Measurements from ENCODE around the gene ZNF516. TPM values are rescaled to one million over a fixed set of nuclear protein-coding genes. Genes with fewer than 3 reads are reported as not detected.

The ZNF516 gene
- total RNA-seq, 1 donor from 2014 or later: 192 TPM

DNA sequence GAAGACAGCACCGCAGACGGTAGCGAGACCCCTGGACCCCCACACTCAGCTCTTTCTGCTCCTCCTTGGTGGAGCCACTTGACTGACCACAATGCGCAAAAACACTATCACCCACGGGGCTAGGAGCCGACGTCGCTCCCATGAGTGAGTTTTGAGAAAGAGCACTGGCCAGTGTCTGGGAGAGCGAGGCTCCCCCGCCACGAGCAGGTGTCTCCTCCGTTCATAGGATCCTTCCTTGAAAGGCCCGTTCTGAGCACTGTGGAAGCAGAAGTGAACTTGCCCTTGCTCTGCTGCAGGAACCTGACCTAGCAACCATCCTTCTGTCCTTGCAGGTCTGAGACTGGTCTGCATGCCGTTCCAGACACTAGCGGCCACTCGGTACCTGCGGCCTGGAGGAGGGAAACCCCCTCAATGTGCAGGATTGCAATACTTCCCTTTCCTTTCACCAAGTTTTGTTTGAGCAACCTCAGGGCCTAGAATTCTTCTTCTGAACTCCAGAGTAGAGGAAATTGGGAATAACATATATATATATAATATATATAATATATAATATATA, 12.9 kb upstream of the ZNF516 start:
- Mint-ChIP-seq H3K36me3 (ENCODE audit: unreplicated experiment) (peaks cover 8% of the 10 kb centered on the region), H3K4me1 (ENCODE audit: low read depth, unreplicated experiment) (no peaks in the 10 kb centered on the region)
- DNase-seq: no peak

DNA sequence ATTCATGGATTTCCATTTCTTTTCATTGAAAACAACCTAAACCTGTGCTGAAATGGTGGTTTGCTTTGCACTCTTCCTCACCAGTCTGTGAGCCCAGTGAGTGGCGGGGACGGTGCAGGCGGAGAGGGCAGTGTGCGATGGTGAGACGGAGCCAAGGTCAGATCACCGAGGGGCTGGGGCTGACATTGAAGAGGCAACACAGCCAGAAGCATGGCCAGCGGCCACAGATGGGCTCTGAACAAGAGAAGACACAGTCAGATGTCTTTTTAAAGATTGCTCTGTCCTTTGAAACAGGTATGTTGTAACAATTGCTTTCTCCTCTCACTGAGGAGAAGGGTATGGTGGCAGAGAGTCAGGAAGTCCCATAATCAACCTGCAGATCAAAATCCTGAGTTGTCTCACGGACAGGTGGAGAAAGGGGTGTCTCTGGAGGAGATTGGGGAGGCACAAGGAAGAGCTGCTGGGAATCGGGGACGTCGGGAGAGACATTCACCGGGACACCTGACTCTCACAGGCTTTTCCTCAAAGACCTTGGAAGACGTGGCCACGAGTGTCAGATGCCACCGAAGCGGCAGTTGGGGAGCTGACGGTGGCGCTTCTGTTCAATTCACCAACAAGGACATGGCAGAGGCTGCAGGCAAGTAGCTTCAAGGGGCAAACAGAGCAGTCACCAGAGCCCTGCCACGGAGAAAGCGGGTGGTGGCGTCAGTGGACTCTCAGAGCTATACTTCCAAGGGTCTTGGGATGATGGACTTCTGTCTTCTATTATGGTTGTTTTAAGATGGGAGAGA, 12.1 kb upstream of the ZNF516 start:
- TF ChIP-seq, protein P1, sequence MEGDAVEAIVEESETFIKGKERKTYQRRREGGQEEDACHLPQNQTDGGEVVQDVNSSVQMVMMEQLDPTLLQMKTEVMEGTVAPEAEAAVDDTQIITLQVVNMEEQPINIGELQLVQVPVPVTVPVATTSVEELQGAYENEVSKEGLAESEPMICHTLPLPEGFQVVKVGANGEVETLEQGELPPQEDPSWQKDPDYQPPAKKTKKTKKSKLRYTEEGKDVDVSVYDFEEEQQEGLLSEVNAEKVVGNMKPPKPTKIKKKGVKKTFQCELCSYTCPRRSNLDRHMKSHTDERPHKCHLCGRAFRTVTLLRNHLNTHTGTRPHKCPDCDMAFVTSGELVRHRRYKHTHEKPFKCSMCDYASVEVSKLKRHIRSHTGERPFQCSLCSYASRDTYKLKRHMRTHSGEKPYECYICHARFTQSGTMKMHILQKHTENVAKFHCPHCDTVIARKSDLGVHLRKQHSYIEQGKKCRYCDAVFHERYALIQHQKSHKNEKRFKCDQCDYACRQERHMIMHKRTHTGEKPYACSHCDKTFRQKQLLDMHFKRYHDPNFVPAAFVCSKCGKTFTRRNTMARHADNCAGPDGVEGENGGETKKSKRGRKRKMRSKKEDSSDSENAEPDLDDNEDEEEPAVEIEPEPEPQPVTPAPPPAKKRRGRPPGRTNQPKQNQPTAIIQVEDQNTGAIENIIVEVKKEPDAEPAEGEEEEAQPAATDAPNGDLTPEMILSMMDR (IDR thresholded peaks at IDR 0.05; ENCODE audit: partially characterized antibody, unreplicated experiment): no peak
- H3K4me3 Mint-ChIP-seq (ENCODE audit: unreplicated experiment): no peak overlapping the region
- peaks cover 8% of the 10 kb centered on the region for H3K36me3 Mint-ChIP-seq (ENCODE audit: unreplicated experiment)
- no peaks in the 10 kb centered on the region for H3K4me1 Mint-ChIP-seq (ENCODE audit: low read depth, unreplicated experiment)
- DNase-seq: no peak
- H3K27ac Mint-ChIP-seq (ENCODE audit: unreplicated experiment): no peak overlapping the region
- H3K9me3 Mint-ChIP-seq (ENCODE audit: unreplicated experiment): peaks cover 3% of the 10 kb centered on the region
- no peaks in the 10 kb centered on the region for H3K27me3 Mint-ChIP-seq (ENCODE audit: unreplicated experiment)

More for the DNA sequence above, 12.9 kb upstream of the ZNF516 start:
- Mint-ChIP-seq H3K27me3 (ENCODE audit: unreplicated experiment) (no peaks in the 10 kb centered on the region), H3K9me3 (ENCODE audit: unreplicated experiment) (peaks cover 3% of the 10 kb centered on the region), H3K4me3 (ENCODE audit: unreplicated experiment) (no peak overlapping the region), H3K27ac (ENCODE audit: unreplicated experiment) (no peak overlapping the region)
- TF ChIP-seq, protein P1 (IDR thresholded peaks at IDR 0.05; ENCODE audit: partially characterized antibody, unreplicated experiment): no peak

DNA sequence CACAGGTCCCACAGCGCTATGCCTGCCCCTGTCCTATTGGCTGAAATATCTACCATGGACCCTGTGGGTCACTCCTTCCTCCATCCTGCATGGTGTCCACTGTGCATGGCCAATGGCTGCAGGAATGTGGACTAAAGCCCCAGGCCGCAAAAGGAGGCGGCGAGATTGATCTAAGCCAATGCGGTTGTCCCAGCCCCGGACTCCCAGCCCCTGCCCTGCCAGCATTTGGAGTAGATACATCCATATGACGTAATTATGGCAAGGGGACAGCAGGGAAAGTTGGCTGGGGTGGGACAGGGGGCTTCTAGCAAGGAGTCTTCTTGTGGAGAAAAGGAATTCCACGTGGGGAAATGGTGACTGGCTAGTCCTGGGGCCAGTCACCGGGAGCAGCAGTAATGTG, 11.4 kb upstream of the ZNF516 start:
- TF ChIP-seq, protein P1 (IDR thresholded peaks at IDR 0.05; ENCODE audit: partially characterized antibody, unreplicated experiment): no peak
- no peak overlapping the region for H3K27ac Mint-ChIP-seq (ENCODE audit: unreplicated experiment)
- no peak overlapping the region for H3K4me3 Mint-ChIP-seq (ENCODE audit: unreplicated experiment)
- no peaks in the 10 kb centered on the region for H3K4me1 Mint-ChIP-seq (ENCODE audit: low read depth, unreplicated experiment)
- DNase-seq: no peak
- no peaks in the 10 kb centered on the region for H3K27me3 Mint-ChIP-seq (ENCODE audit: unreplicated experiment)
- H3K9me3 Mint-ChIP-seq (ENCODE audit: unreplicated experiment): peaks cover 3% of the 10 kb centered on the region
- peaks cover 8% of the 10 kb centered on the region for H3K36me3 Mint-ChIP-seq (ENCODE audit: unreplicated experiment)

DNA sequence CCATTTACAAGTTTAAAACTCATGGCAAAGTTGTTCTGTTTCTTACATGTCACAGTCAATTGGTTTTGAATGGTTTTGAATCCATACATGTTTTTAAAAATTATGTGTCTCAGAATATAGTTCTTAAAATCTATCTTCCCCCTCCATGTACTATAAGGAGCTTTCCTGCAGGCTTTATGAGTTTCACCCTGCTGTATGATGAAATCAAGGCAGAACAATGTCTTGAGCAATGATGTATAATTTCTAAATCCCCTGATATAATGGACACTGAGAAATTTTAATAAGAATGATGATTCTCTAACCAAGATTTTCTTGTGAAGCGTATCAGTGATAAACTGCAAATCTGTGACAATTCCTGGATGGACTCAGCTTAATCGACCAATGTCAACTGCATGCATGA, 10.6 kb upstream of the ZNF516 start:
- H3K9me3 Mint-ChIP-seq (ENCODE audit: unreplicated experiment): peaks cover 3% of the 10 kb centered on the region
- no peaks in the 10 kb centered on the region for H3K4me1 Mint-ChIP-seq (ENCODE audit: low read depth, unreplicated experiment)
- TF ChIP-seq, protein P1 (IDR thresholded peaks at IDR 0.05; ENCODE audit: partially characterized antibody, unreplicated experiment): no peak
- peaks cover 8% of the 10 kb centered on the region for H3K36me3 Mint-ChIP-seq (ENCODE audit: unreplicated experiment)
- no peak for DNase-seq
- H3K27ac Mint-ChIP-seq (ENCODE audit: unreplicated experiment): no peak overlapping the region
- H3K4me3 Mint-ChIP-seq (ENCODE audit: unreplicated experiment): no peak overlapping the region
- no peaks in the 10 kb centered on the region for H3K27me3 Mint-ChIP-seq (ENCODE audit: unreplicated experiment)

DNA sequence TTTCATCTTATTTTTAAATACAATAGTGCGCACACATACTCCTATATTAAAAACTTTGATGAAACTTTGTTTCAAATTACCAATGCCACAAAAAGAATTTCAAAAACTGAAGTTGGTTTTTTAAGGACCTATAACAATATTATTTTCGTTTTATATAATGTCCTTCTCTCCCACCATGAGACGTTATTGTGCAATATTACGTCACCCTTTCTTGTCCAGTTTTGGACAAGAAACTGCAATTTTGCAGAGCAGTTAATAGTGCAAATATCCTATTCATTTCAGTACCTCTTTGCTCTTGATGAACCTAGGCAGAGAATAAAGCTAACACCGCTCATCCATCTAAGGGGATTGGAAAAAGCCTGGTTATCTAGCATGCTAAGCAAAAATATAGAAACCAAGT, 9.7 kb upstream of the ZNF516 start:
- TF ChIP-seq, protein P1 (IDR thresholded peaks at IDR 0.05; ENCODE audit: partially characterized antibody, unreplicated experiment): no peak
- peaks cover 4% of the 10 kb centered on the region for H3K4me1 Mint-ChIP-seq (ENCODE audit: low read depth, unreplicated experiment)
- H3K36me3 Mint-ChIP-seq (ENCODE audit: unreplicated experiment): peaks cover 8% of the 10 kb centered on the region
- no peaks in the 10 kb centered on the region for H3K27me3 Mint-ChIP-seq (ENCODE audit: unreplicated experiment)
- peaks cover 3% of the 10 kb centered on the region for H3K9me3 Mint-ChIP-seq (ENCODE audit: unreplicated experiment)
- no peak overlapping the region for H3K27ac Mint-ChIP-seq (ENCODE audit: unreplicated experiment)
- DNase-seq: no peak
- H3K4me3 Mint-ChIP-seq (ENCODE audit: unreplicated experiment): no peak overlapping the region

All from glutamatergic neuron (in vitro differentiated cells).